ENCODE measurements around the gene DACH1. TPM values are rescaled to one million over a fixed set of nuclear protein-coding genes. Genes with fewer than 3 reads are reported as not detected.

Gene DACH1
- total and polyA plus RNA-seq, 9 of the 15 experiments (the other 6 are each of a cell fraction or from before 2014, with no cell fraction given), result 0.04 to 0.07 (median 0.04) TPM; not detected in 2

DNA sequence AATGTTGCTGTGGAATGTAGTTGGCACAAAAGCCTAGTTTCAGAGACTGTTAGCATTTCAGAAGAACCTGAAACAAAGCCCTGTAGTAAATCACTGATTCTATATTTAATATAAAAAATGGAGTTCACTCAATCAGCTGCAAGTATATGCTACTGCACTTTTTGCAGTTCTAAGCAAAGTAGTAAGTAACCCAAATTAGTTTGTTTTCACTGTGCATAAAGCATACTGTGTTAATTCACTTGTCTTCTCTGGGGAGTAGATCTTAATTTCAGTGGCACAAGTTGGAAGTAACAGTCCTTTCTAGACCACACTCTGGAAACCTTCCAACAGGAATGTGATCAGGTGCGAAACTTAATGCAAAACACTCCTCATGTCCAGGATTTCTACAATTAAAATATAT lies 139.3 kb downstream of the DACH1 start (continued):
- TF ChIP-seq CCNT2 (IDR thresholded peaks at IDR 0.05; ENCODE audit: borderline replicate concordance, extremely low read depth, insufficient read length, low read depth, low read length) (no peak), ARID1B (IDR thresholded peaks at IDR 0.05) (no peak), ZNF3 (CRISPR knock-in tag; IDR thresholded peaks at IDR 0.05) (no peak), ZEB2 (IDR thresholded peaks at IDR 0.05) (no peak), ATF7 (IDR thresholded peaks at IDR 0.05) (no peak), KHSRP (IDR thresholded peaks at IDR 0.05) (no peak)

GRCh38 chr13:71727042-71727441 lies 140.0 kb downstream of the DACH1 start:
- no peaks in the 10 kb centered on the region for H3K79me2 ChIP-seq (ENCODE audit: control insufficient read depth, insufficient read depth, low read length)
- no TSS peak for BruUV-seq (replicated peaks)
- 10% methylated on average over 2 of the region's 2 CpGs for WGBS (ENCODE audit: insufficient coverage, low coverage, missing lambda C conversion rate)
- POLR2A ChIA-PET, result no interaction called here
- no peak overlapping the region for H3K27ac ChIP-seq (ENCODE audit: extremely low read depth, low read depth, low read length)
- no peak for DNase-seq (ENCODE audit: extremely low read depth in 1 of 4, low spot score in 3 of 4)
- H3K9me1 ChIP-seq (ENCODE audit: control insufficient read depth, insufficient read depth, low read length), result no peaks in the 10 kb centered on the region
- in situ Hi-C loops (cut with MboI), result no loop called here
- no peak for FAIRE-seq
- H2AFZ ChIP-seq (ENCODE audit: low read depth, low read length), result no peak overlapping the region
- ATAC-seq, result no peak
- intact Hi-C loops (cut with micrococcal nuclease), result no loop called here
- H3K9me3 ChIP-seq (replicated peaks; ENCODE audit: control insufficient read depth, insufficient read depth, low read depth, low read length), result no peaks in the 10 kb centered on the region
- no peaks in the 10 kb centered on the region for H3K4me1 ChIP-seq (replicated peaks in 1 of 2; ENCODE audit: control insufficient read depth in 2 of 2, insufficient read depth in 2 of 2, low read length in 2 of 2)
- no peak for TF ChIP-seq EP300 (IDR thresholded peaks at IDR 0.05; ENCODE audit: low read length)
- no peak for TF ChIP-seq SNIP1 (IDR thresholded peaks at IDR 0.05; ENCODE audit: low read depth)
- TF ChIP-seq MED1 (CRISPR knock-in tag; IDR thresholded peaks at IDR 0.05; ENCODE audit: borderline replicate concordance), result no peak
- TF ChIP-seq SMARCC2 (IDR thresholded peaks at IDR 0.05; ENCODE audit: low read depth), result no peak
- TF ChIP-seq HBP1 (CRISPR knock-in tag; IDR thresholded peaks at IDR 0.05), result no peak
- no peak overlapping the region for H3K4me3 ChIP-seq
- no peak overlapping the region for H3K4me2 ChIP-seq (ENCODE audit: insufficient read depth, low read length)
- CTCF ChIA-PET (ENCODE audit: low intra/inter-chr PET ratio), result no interaction called here
- H3K9ac ChIP-seq (ENCODE audit: insufficient read depth in 1 of 2, low read depth in 2 of 2, low read length in 2 of 2), result no peak overlapping the region
- no peaks in the 10 kb centered on the region for H3K36me3 ChIP-seq (ENCODE audit: control insufficient read depth, insufficient read depth, low read length)
- no peaks in the 10 kb centered on the region for H4K20me1 ChIP-seq (replicated peaks; ENCODE audit: control insufficient read depth, insufficient read depth, low read length)
- no peaks in the 10 kb centered on the region for H3K27me3 ChIP-seq (ENCODE audit: control insufficient read depth in 2 of 2, insufficient read depth in 2 of 2, low read length in 2 of 2)

All from K562 (cell line).